ENCODE measurements around the gene GRK5. TPM values are rescaled to one million over a fixed set of nuclear protein-coding genes. Genes with fewer than 3 reads are reported as not detected.

The GRK5 gene
- total and polyA plus RNA-seq, 9 of the 15 experiments (the other 6 are each of a cell fraction or from before 2014, with no cell fraction given) = 0.46 to 0.83 (median 0.67) TPM; not detected in 2

- TF ChIP-seq, protein P1, sequence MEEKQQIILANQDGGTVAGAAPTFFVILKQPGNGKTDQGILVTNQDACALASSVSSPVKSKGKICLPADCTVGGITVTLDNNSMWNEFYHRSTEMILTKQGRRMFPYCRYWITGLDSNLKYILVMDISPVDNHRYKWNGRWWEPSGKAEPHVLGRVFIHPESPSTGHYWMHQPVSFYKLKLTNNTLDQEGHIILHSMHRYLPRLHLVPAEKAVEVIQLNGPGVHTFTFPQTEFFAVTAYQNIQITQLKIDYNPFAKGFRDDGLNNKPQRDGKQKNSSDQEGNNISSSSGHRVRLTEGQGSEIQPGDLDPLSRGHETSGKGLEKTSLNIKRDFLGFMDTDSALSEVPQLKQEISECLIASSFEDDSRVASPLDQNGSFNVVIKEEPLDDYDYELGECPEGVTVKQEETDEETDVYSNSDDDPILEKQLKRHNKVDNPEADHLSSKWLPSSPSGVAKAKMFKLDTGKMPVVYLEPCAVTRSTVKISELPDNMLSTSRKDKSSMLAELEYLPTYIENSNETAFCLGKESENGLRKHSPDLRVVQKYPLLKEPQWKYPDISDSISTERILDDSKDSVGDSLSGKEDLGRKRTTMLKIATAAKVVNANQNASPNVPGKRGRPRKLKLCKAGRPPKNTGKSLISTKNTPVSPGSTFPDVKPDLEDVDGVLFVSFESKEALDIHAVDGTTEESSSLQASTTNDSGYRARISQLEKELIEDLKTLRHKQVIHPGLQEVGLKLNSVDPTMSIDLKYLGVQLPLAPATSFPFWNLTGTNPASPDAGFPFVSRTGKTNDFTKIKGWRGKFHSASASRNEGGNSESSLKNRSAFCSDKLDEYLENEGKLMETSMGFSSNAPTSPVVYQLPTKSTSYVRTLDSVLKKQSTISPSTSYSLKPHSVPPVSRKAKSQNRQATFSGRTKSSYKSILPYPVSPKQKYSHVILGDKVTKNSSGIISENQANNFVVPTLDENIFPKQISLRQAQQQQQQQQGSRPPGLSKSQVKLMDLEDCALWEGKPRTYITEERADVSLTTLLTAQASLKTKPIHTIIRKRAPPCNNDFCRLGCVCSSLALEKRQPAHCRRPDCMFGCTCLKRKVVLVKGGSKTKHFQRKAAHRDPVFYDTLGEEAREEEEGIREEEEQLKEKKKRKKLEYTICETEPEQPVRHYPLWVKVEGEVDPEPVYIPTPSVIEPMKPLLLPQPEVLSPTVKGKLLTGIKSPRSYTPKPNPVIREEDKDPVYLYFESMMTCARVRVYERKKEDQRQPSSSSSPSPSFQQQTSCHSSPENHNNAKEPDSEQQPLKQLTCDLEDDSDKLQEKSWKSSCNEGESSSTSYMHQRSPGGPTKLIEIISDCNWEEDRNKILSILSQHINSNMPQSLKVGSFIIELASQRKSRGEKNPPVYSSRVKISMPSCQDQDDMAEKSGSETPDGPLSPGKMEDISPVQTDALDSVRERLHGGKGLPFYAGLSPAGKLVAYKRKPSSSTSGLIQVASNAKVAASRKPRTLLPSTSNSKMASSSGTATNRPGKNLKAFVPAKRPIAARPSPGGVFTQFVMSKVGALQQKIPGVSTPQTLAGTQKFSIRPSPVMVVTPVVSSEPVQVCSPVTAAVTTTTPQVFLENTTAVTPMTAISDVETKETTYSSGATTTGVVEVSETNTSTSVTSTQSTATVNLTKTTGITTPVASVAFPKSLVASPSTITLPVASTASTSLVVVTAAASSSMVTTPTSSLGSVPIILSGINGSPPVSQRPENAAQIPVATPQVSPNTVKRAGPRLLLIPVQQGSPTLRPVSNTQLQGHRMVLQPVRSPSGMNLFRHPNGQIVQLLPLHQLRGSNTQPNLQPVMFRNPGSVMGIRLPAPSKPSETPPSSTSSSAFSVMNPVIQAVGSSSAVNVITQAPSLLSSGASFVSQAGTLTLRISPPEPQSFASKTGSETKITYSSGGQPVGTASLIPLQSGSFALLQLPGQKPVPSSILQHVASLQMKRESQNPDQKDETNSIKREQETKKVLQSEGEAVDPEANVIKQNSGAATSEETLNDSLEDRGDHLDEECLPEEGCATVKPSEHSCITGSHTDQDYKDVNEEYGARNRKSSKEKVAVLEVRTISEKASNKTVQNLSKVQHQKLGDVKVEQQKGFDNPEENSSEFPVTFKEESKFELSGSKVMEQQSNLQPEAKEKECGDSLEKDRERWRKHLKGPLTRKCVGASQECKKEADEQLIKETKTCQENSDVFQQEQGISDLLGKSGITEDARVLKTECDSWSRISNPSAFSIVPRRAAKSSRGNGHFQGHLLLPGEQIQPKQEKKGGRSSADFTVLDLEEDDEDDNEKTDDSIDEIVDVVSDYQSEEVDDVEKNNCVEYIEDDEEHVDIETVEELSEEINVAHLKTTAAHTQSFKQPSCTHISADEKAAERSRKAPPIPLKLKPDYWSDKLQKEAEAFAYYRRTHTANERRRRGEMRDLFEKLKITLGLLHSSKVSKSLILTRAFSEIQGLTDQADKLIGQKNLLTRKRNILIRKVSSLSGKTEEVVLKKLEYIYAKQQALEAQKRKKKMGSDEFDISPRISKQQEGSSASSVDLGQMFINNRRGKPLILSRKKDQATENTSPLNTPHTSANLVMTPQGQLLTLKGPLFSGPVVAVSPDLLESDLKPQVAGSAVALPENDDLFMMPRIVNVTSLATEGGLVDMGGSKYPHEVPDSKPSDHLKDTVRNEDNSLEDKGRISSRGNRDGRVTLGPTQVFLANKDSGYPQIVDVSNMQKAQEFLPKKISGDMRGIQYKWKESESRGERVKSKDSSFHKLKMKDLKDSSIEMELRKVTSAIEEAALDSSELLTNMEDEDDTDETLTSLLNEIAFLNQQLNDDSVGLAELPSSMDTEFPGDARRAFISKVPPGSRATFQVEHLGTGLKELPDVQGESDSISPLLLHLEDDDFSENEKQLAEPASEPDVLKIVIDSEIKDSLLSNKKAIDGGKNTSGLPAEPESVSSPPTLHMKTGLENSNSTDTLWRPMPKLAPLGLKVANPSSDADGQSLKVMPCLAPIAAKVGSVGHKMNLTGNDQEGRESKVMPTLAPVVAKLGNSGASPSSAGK (IDR thresholded peaks at IDR 0.05) = peak; percentile 50
- TF ChIP-seq, protein P2, sequence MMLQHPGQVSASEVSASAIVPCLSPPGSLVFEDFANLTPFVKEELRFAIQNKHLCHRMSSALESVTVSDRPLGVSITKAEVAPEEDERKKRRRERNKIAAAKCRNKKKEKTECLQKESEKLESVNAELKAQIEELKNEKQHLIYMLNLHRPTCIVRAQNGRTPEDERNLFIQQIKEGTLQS (IDR thresholded peaks at IDR 0.05) = no peak
- TF ChIP-seq, protein P2 (CRISPR knock-in tag; conservative IDR thresholded peaks at IDR 0.05) = no peak
- TF ChIP-seq ZNF232 (CRISPR knock-in tag; IDR thresholded peaks at IDR 0.05) (no peak), SP2 (IDR thresholded peaks at IDR 0.05; ENCODE audit: extremely low read depth, low read depth, low read length, poor library complexity, severe bottlenecking) (no peak), TOE1 (IDR thresholded peaks at IDR 0.05; ENCODE audit: borderline replicate concordance) (no peak), TOE1 (CRISPR knock-in tag; IDR thresholded peaks at IDR 0.05; ENCODE audit: borderline replicate concordance, low read depth) (no peak), L3MBTL2 (IDR thresholded peaks at IDR 0.05) (peak; percentile 49; the same call in 1 of the 2 replicates), RFX5 (IDR thresholded peaks at IDR 0.05; ENCODE audit: low read depth, low read length) (no peak), MIER1 (IDR thresholded peaks at IDR 0.05; ENCODE audit: low read depth) (no peak), SNAPC5 (CRISPR knock-in tag; IDR thresholded peaks at IDR 0.05) (no peak), ZNF780A (CRISPR knock-in tag; IDR thresholded peaks at IDR 0.05) (no peak), ZBTB7A (IDR thresholded peaks at IDR 0.05; ENCODE audit: borderline replicate concordance, control insufficient read depth, low read depth, low read length) (no peak), KAT2B (IDR thresholded peaks at IDR 0.05; ENCODE audit: low read depth, low read length) (no peak), NUFIP1 (IDR thresholded peaks at IDR 0.05; ENCODE audit: partially characterized antibody) (no peak)
Measured at GRCh38 chr10:119162452-119163092, 44.8 kb upstream of the GRK5 start (continued).

Measured in K562 (cell line).